Loucy (cell line): ENCODE results near the gene FAM168A.

Experiments used
- EZH2phosphoT487 ChIP-seq: fragments of 200-600 bp; IDR thresholded peaks from 2 replicates; pipeline ENCODE4 v1.6.1; 2018; ENCODE audit warnings: antibody characterized with exemption, mild to moderate bottlenecking, moderate library complexity, borderline replicate concordance
- TF ChIP-seq, protein P1 (sequence below): fragments of 200-600 bp; sonication (generic); conservative IDR thresholded peaks from 2 replicates; pipeline ENCODE4 v1.5.1; 2014; ENCODE audit warnings: mild to moderate bottlenecking, antibody characterized with exemption, low read length

GRCh38 chr11:73452726-73453125 lies 145.2 kb downstream of the FAM168A start:
- TF ChIP-seq, protein P1, sequence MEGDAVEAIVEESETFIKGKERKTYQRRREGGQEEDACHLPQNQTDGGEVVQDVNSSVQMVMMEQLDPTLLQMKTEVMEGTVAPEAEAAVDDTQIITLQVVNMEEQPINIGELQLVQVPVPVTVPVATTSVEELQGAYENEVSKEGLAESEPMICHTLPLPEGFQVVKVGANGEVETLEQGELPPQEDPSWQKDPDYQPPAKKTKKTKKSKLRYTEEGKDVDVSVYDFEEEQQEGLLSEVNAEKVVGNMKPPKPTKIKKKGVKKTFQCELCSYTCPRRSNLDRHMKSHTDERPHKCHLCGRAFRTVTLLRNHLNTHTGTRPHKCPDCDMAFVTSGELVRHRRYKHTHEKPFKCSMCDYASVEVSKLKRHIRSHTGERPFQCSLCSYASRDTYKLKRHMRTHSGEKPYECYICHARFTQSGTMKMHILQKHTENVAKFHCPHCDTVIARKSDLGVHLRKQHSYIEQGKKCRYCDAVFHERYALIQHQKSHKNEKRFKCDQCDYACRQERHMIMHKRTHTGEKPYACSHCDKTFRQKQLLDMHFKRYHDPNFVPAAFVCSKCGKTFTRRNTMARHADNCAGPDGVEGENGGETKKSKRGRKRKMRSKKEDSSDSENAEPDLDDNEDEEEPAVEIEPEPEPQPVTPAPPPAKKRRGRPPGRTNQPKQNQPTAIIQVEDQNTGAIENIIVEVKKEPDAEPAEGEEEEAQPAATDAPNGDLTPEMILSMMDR = no peak
- TF ChIP-seq EZH2phosphoT487 = no peak
